ENCODE results near the gene SLC2A6. TPM values are rescaled to one million over a fixed set of nuclear protein-coding genes. Genes with fewer than 3 reads are reported as not detected.

The SLC2A6 gene
- total RNA-seq, 1 donor, result 25.3 TPM

- H3K9me3 ChIP-seq (ENCODE audit: low read depth, low read length), result no peaks in the 10 kb centered on the region
- H3K27ac ChIP-seq (ENCODE audit: low read depth, low read length), result no peak overlapping the region
- peak overlapping the region; percentile 11 for H3K4me3 ChIP-seq (ENCODE audit: insufficient read depth, low read length)
- peaks cover 35% of the 10 kb centered on the region for H3K4me1 ChIP-seq (ENCODE audit: insufficient read depth, low read length)
- no peaks in the 10 kb centered on the region for H3K79me2 ChIP-seq (ENCODE audit: insufficient read depth, low read length)
- H3K4me2 ChIP-seq (ENCODE audit: insufficient read depth, low read length), result peak overlapping the region; percentile 42
- no peaks in the 10 kb centered on the region for H4K20me1 ChIP-seq (ENCODE audit: insufficient read depth, low read length)
- DNase-seq (ENCODE audit: insufficient read length, low spot score, missing footprints), result peak; percentile 90
- TF ChIP-seq CTCF (IDR thresholded peaks at IDR 0.05; ENCODE audit: extremely low read depth, low read depth, low read length), result no peak
- peak overlapping the region; percentile 50 for H2AFZ ChIP-seq (ENCODE audit: low read length)
- H3K27me3 ChIP-seq (ENCODE audit: insufficient read depth, low read length), result peaks cover 6% of the 10 kb centered on the region
- H3K36me3 ChIP-seq (ENCODE audit: insufficient read depth, low read length), result no peaks in the 10 kb centered on the region
Measured at GRCh38 chr9:133509179-133510083, 30.5 kb upstream of the SLC2A6 start.

GRCh38 chr9:133508046-133508445 lies 29.1 kb upstream of the SLC2A6 start:
- H3K9me3 ChIP-seq (ENCODE audit: low read depth, low read length), result no peaks in the 10 kb centered on the region
- H3K4me3 ChIP-seq (ENCODE audit: insufficient read depth, low read length), result no peak overlapping the region
- H4K20me1 ChIP-seq (ENCODE audit: insufficient read depth, low read length), result no peaks in the 10 kb centered on the region
- no peak overlapping the region for H3K27ac ChIP-seq (ENCODE audit: low read depth, low read length)
- H3K27me3 ChIP-seq (ENCODE audit: insufficient read depth, low read length), result no peaks in the 10 kb centered on the region
- H2AFZ ChIP-seq (ENCODE audit: low read length), result no peak overlapping the region
- H3K4me2 ChIP-seq (ENCODE audit: insufficient read depth, low read length), result no peak overlapping the region
- H3K79me2 ChIP-seq (ENCODE audit: insufficient read depth, low read length), result no peaks in the 10 kb centered on the region
- TF ChIP-seq CTCF (IDR thresholded peaks at IDR 0.05; ENCODE audit: extremely low read depth, low read depth, low read length), result no peak
- no peaks in the 10 kb centered on the region for H3K36me3 ChIP-seq (ENCODE audit: insufficient read depth, low read length)
- peak; percentile 32 for DNase-seq (ENCODE audit: insufficient read length, low spot score, missing footprints)
- peaks cover 35% of the 10 kb centered on the region for H3K4me1 ChIP-seq (ENCODE audit: insufficient read depth, low read length)

- H3K27me3 ChIP-seq (ENCODE audit: insufficient read depth, low read length), result no peaks in the 10 kb centered on the region
- H3K27ac ChIP-seq (ENCODE audit: low read depth, low read length), result peak overlapping the region; percentile 71
- no peak overlapping the region for H3K4me2 ChIP-seq (ENCODE audit: insufficient read depth, low read length)
Measured at GRCh38 chr9:133507246-133507965, 28.5 kb upstream of the SLC2A6 start.

More at GRCh38 chr9:133507246-133507965, 28.5 kb upstream of the SLC2A6 start:
- H3K4me3 ChIP-seq (ENCODE audit: insufficient read depth, low read length), result no peak overlapping the region
- peak; percentile 44 for DNase-seq (ENCODE audit: insufficient read length, low spot score, missing footprints)
- H2AFZ ChIP-seq (ENCODE audit: low read length), result no peak overlapping the region
- no peaks in the 10 kb centered on the region for H3K36me3 ChIP-seq (ENCODE audit: insufficient read depth, low read length)
- no peaks in the 10 kb centered on the region for H4K20me1 ChIP-seq (ENCODE audit: insufficient read depth, low read length)
- H3K9me3 ChIP-seq (ENCODE audit: low read depth, low read length), result peaks cover 1% of the 10 kb centered on the region
- TF ChIP-seq CTCF (IDR thresholded peaks at IDR 0.05; ENCODE audit: extremely low read depth, low read depth, low read length), result no peak
- no peaks in the 10 kb centered on the region for H3K79me2 ChIP-seq (ENCODE audit: insufficient read depth, low read length)
- H3K4me1 ChIP-seq (ENCODE audit: insufficient read depth, low read length), result peaks cover 35% of the 10 kb centered on the region
